GM12878 (cell line): ENCODE results near the gene INO80E. TPM values are rescaled to one million over a fixed set of nuclear protein-coding genes. Genes with fewer than 3 reads are reported as not detected.

Experiments used
- ATAC-seq: fragments of 200-7000 bp; cut with Tn5 transposase; 3 replicates; pipeline ENCODE4 v1.9.1; 2020; ENCODE audit warnings: mild to moderate bottlenecking, moderate library complexity
- BruUV-seq: library from RNA; stranded (reverse); fragments of 400-500 nt; replicated peaks from 2 replicates; lab custom pipeline; 2021; lab: Mats Ljungman, UMichigan
- CTCF ChIA-PET: fragments of 300-600 bp; sonication (Branson Sonifier 250); formaldehyde crosslinking; extraction: SDS; loops from one replicate; lab custom pipeline; 2021; ENCODE audit warnings: inconsistent platforms; lab: Yijun Ruan, JAX
- POLR2A ChIA-PET: fragments of 350-600 bp; formaldehyde crosslinking; extraction: SDS; loops from one replicate; lab custom pipeline; 2021; ENCODE audit warnings: inconsistent platforms; lab: Charles Lee
- RAD21 ChIA-PET: fragments of 300-600 bp; sonication (Branson Sonifier 250); formaldehyde crosslinking; loops from one replicate; lab custom pipeline; 2023; ENCODE audit warnings: antibody characterized with exemption; ENCODE audit not compliant: unreplicated experiment; lab: Charles Lee
- SMC1A ChIA-PET: fragments of 300-600 bp; sonication (Branson Sonifier 250); formaldehyde crosslinking; loops from one replicate; lab custom pipeline; 2023; ENCODE audit not compliant: unreplicated experiment, uncharacterized antibody; lab: Charles Lee
- DNase-seq: peaks from one replicate; pipeline ENCODE4 v3.0.0-alpha.2; 2011; ENCODE audit warnings: low read depth, low spot score
- FAIRE-seq: peaks from 3 replicates; lab custom pipeline; 2011; peaks lifted over from hg19 to GRCh38; lab: Jason Lieb, UNC
- H2AFZ ChIP-seq: 2 replicates; pipeline ENCODE4 v1.6.0; 2011; ENCODE audit warnings: low read depth, low read length, control low read depth; ENCODE audit not compliant: control insufficient read depth
- H3K27ac ChIP-seq: 2 replicates; pipeline ENCODE4 v1.5.1; 2011; ENCODE audit warnings: control low read depth; ENCODE audit not compliant: control insufficient read depth, insufficient read depth
- H3K27me3 ChIP-seq, 2 experiments: replicated peaks in 1 of 2; 2 replicates each; pipeline versions ENCODE4 v1.6.0 to v1.6.1; 2011; ENCODE audit warnings: low read length in 1 of 2; ENCODE audit not compliant: control insufficient read depth in 2 of 2, insufficient read depth in 2 of 2
- H3K36me3 ChIP-seq, 2 experiments: 2 replicates each; pipeline ENCODE4 v1.5.1; 2011; ENCODE audit warnings: low read length in 1 of 2; ENCODE audit not compliant: control insufficient read depth in 2 of 2, insufficient read depth in 2 of 2
- H3K4me1 ChIP-seq: 2 replicates; pipeline ENCODE4 v1.6.1; 2011; ENCODE audit warnings: mild to moderate bottlenecking, low read length, moderate library complexity, mixed read lengths; ENCODE audit not compliant: control insufficient read depth, insufficient read depth
- H3K4me2 ChIP-seq: 2 replicates; pipeline ENCODE4 v1.6.0; 2011; ENCODE audit warnings: control low read depth; ENCODE audit not compliant: control insufficient read depth, insufficient read depth
- H3K4me3 ChIP-seq: fragments of 200-600 bp; sonication (generic); 2 replicates; pipeline ENCODE4 v1.5.1; 2016
- H3K79me2 ChIP-seq: 2 replicates; pipeline ENCODE4 v1.6.0; 2011; ENCODE audit warnings: low read length; ENCODE audit not compliant: control insufficient read depth, insufficient read depth
- H3K9ac ChIP-seq: 2 replicates; pipeline ENCODE4 v1.8.0; 2011; ENCODE audit warnings: low read length, control low read depth, mixed read lengths; ENCODE audit not compliant: control insufficient read depth, insufficient read depth
- H3K9me3 ChIP-seq: replicated peaks from 3 replicates; pipeline ENCODE4 v1.5.1; 2011; ENCODE audit warnings: mild to moderate bottlenecking, low read length; ENCODE audit not compliant: control insufficient read depth, insufficient read depth
- H4K20me1 ChIP-seq: 2 replicates; pipeline ENCODE4 v1.6.0; 2011; ENCODE audit not compliant: control insufficient read depth, insufficient read depth
- BMI1 ChIP-seq: fragments of 450-650 bp; IDR thresholded peaks from 2 replicates; pipeline ENCODE4 v1.6.1; 2016; ENCODE audit warnings: mild to moderate bottlenecking, moderate library complexity, borderline replicate concordance
- CREB1 ChIP-seq: IDR thresholded peaks from 2 replicates; pipeline ENCODE4 v1.6.1; 2012; ENCODE audit warnings: low read depth, mild to moderate bottlenecking, inconsistent platforms
- FOXK2 ChIP-seq: fragments of 450-650 bp; IDR thresholded peaks from 2 replicates; pipeline ENCODE4 v1.6.1; 2017; ENCODE audit warnings: mild to moderate bottlenecking, moderate library complexity
- GATAD2B ChIP-seq: fragments of 450-650 bp; conservative IDR thresholded peaks from 2 replicates; pipeline ENCODE4 v1.6.1; 2017; ENCODE audit warnings: low read depth, mild to moderate bottlenecking, moderate library complexity
- IKZF1 ChIP-seq: fragments of 450-650 bp; conservative IDR thresholded peaks from 2 replicates; pipeline ENCODE4 v1.6.1; 2017; ENCODE audit warnings: antibody characterized with exemption, mild to moderate bottlenecking
- MEF2A ChIP-seq: IDR thresholded peaks from 2 replicates; pipeline ENCODE4 v1.6.1; 2011; ENCODE audit warnings: low read depth, mild to moderate bottlenecking, low read length, moderate library complexity; ENCODE audit not compliant: insufficient read depth
- NBN ChIP-seq: fragments of 450-650 bp; IDR thresholded peaks from 2 replicates; pipeline ENCODE4 v1.6.1; 2016
- NFXL1 ChIP-seq: fragments of 450-650 bp; IDR thresholded peaks from 2 replicates; pipeline ENCODE4 v1.6.1; 2017; ENCODE audit warnings: antibody characterized with exemption, mild to moderate bottlenecking, borderline replicate concordance
- SMAD1 ChIP-seq: fragments of 450-650 bp; IDR thresholded peaks from 2 replicates; pipeline ENCODE4 v1.6.1; 2018; ENCODE audit warnings: mild to moderate bottlenecking, low read depth; ENCODE audit not compliant: partially characterized antibody
- ZNF274 ChIP-seq: IDR thresholded peaks from one replicate; pipeline ENCODE4 v1.8.0; 2011; ENCODE audit not compliant: insufficient read length, insufficient read depth
- WGBS: methylation state at CpG from one replicate; pipeline ENCODE4 v1.1.6; 2016; ENCODE audit warnings: low lambda C conversion rate; ENCODE audit not compliant: insufficient replicate concordance, insufficient coverage; ENCODE audit errors: missing lambda C conversion rate; 5-methylcytosine and 5-hydroxymethylcytosine counted together
- in situ Hi-C: fragments of 300-500 bp; cut with MboI; formaldehyde crosslinking; loops from 9 replicates; pipeline ENCODE4 v1.14.3; 2018; ENCODE audit warnings: mixed read lengths
- intact Hi-C: fragments of 100-400 bp; cut with micrococcal nuclease; formaldehyde crosslinking; loops from one replicate; pipeline ENCODE4 v1.14.2; 2022; ENCODE audit not compliant: unreplicated experiment
- polyA plus RNA-seq, 11 experiments: library from polyadenylated mRNA; depleted of rRNA in 4 of 11; unstranded in 6 of 11; stranded (reverse) in 5 of 11; fragments of >200 nt; fragmentation: Nextera tagmentation in 4 of 11; fragmentation: Illumina TruSeq in 1 of 11; extraction: Ambion mirVana in 4 of 11; extraction: Trizol in 1 of 11; gene quantifications; 1 replicate in 1 of 11; 2 replicates in 10 of 11; pipeline versions ENCODE4 v1.2.1 to v1.2.3, GENCODE V29; 2011 to 2016; ENCODE audit warnings: inconsistent platforms in 2 of 11, missing spikeins in 2 of 11, low read depth in 1 of 11
- total RNA-seq, 4 experiments: library from RNA; depleted of rRNA in 3 of 4; stranded (reverse); fragments of >200 nt in 3 of 4; fragmentation: Illumina TruSeq in 1 of 4; extraction: Trizol in 1 of 4; gene quantifications; 2 replicates each; pipeline versions ENCODE4 v1.2.1 to v1.2.3, GENCODE V29; 2013 to 2021
- TF ChIP-seq, protein P1 (sequence below): fragments of 450-650 bp; formaldehyde crosslinking; IDR thresholded peaks from 2 replicates; pipeline ENCODE4 v1.4.0; 2020; ENCODE audit warnings: mild to moderate bottlenecking, moderate library complexity

The INO80E gene
- total and polyA plus RNA-seq, 10 of the 15 experiments (the other 5 are each of a cell fraction or from before 2014, with no cell fraction given), result 0.39 to 74.0 (median 33.0) TPM

DNA sequence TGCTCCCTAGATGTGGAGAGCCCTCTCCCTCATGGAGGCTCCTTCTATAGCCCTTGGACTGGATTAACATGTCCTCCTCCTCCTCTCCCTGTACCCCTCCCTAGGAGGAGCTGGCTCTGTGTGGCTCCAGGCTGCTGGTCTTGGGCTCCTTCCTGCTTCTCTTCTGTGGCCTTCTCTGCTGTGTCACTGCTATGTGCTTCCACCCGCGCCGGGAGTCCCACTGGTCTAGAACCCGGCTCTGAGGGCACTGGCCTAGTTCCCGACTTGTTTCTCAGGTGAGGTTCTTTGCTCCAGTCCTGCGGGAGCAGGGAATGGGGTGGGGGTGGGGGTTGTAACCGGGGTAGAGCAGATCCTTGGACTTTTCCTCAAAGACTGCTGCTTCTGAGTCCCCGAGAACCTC, 24.7 kb upstream of the INO80E start:
- no peak for DNase-seq
- RAD21 ChIA-PET, result no interaction called here
- in situ Hi-C loops, result no loop called here

More for the DNA sequence above, 24.7 kb upstream of the INO80E start:
- H3K36me3 ChIP-seq, result no peaks in the 10 kb centered on the region; a peak in 2 of 4 replicates
- H3K27me3 ChIP-seq, result no peaks in the 10 kb centered on the region
- no peak overlapping the region for H3K4me3 ChIP-seq
- no peak for FAIRE-seq
- intact Hi-C loops, result no loop called here
- H3K9me3 ChIP-seq, result no peaks in the 10 kb centered on the region; the same call in 2 of the 3 replicates
- no peak overlapping the region for H3K27ac ChIP-seq
- H4K20me1 ChIP-seq, result no peaks in the 10 kb centered on the region
- H3K9ac ChIP-seq, result no peak overlapping the region
- POLR2A ChIA-PET, result interaction anchor here (0.7 to 6.0 kb wide), 2 partner anchors 10 to 153 kb away, joined by 3 to 53 read pairs; partner anchors contain the start of gene TMEM219
- H3K79me2 ChIP-seq, result peaks cover 27% of the 10 kb centered on the region
- TF ChIP-seq ZNF274, result no peak
- TF ChIP-seq, protein P1, sequence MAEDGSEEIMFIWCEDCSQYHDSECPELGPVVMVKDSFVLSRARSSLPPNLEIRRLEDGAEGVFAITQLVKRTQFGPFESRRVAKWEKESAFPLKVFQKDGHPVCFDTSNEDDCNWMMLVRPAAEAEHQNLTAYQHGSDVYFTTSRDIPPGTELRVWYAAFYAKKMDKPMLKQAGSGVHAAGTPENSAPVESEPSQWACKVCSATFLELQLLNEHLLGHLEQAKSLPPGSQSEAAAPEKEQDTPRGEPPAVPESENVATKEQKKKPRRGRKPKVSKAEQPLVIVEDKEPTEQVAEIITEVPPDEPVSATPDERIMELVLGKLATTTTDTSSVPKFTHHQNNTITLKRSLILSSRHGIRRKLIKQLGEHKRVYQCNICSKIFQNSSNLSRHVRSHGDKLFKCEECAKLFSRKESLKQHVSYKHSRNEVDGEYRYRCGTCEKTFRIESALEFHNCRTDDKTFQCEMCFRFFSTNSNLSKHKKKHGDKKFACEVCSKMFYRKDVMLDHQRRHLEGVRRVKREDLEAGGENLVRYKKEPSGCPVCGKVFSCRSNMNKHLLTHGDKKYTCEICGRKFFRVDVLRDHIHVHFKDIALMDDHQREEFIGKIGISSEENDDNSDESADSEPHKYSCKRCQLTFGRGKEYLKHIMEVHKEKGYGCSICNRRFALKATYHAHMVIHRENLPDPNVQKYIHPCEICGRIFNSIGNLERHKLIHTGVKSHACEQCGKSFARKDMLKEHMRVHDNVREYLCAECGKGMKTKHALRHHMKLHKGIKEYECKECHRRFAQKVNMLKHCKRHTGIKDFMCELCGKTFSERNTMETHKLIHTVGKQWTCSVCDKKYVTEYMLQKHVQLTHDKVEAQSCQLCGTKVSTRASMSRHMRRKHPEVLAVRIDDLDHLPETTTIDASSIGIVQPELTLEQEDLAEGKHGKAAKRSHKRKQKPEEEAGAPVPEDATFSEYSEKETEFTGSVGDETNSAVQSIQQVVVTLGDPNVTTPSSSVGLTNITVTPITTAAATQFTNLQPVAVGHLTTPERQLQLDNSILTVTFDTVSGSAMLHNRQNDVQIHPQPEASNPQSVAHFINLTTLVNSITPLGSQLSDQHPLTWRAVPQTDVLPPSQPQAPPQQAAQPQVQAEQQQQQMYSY, result no peak
- no peak for TF ChIP-seq IKZF1
- no peak for TF ChIP-seq BMI1
- TF ChIP-seq NBN, result no peak
- no peak for TF ChIP-seq SMAD1
- TF ChIP-seq MEF2A, result no peak
- no peak for TF ChIP-seq GATAD2B
- TF ChIP-seq NFXL1, result no peak
- no peak for TF ChIP-seq CREB1
- no peak for TF ChIP-seq FOXK2
- no peak for ATAC-seq
- CTCF ChIA-PET, result interaction anchor here (1.1 kb wide), 1 partner anchor 47 kb away, joined by 4 read pairs; no protein-coding TSS in a partner anchor
- no TSS peak for BruUV-seq
- H2AFZ ChIP-seq, result no peak overlapping the region
- SMC1A ChIA-PET, result interaction anchor here (2.8 kb wide), 1 partner anchor 9 kb away, joined by 20 read pairs; the partner anchor contains the start of gene TMEM219
- peaks cover 7% of the 10 kb centered on the region; the same call in 1 of the 2 replicates for H3K4me1 ChIP-seq
- H3K4me2 ChIP-seq, result no peak overlapping the region
- 85% methylated on average over 8 of the region's 8 CpGs for WGBS
